Measurements from ENCODE around the gene CRADD.
"Not testable (repeated sequence)": the region's sequence is repeated elsewhere in the genome, so short reads cannot be mapped to it uniquely, and the experiment has no call there.

CRADD gene

GRCh38 chr12:93749515-93749914, 72.3 kb downstream of the CRADD start:
- H3K4me3 ChIP-seq (ENCODE audit: low read depth, low read length), result no peak overlapping the region
- DNase-seq (ENCODE audit: low read depth), result no peak

GRCh38 chr12:93750056-93750455, 72.9 kb downstream of the CRADD start:
- DNase-seq (ENCODE audit: low read depth), result no peak
- H3K4me3 ChIP-seq (ENCODE audit: low read depth, low read length), result no peak overlapping the region

GRCh38 chr12:93751864-93752610, 74.9 kb downstream of the CRADD start:
- no peak overlapping the region for H3K4me3 ChIP-seq (ENCODE audit: low read depth, low read length)
- peak; percentile 30 for DNase-seq (ENCODE audit: low read depth)

GRCh38 chr12:93753285-93753684, 76.1 kb downstream of the CRADD start:
- no peak for DNase-seq (ENCODE audit: low read depth)

GRCh38 chr12:93753838-93754429, 76.8 kb downstream of the CRADD start:
- DNase-seq (ENCODE audit: low read depth), result no peak
- no peak overlapping the region for H3K4me3 ChIP-seq (ENCODE audit: low read depth, low read length)

More at GRCh38 chr12:93753285-93753684, 76.1 kb downstream of the CRADD start:
- no peak overlapping the region for H3K4me3 ChIP-seq (ENCODE audit: low read depth, low read length)

- not testable (repeated sequence) for DNase-seq (ENCODE audit: low read depth); H3K4me3 ChIP-seq (ENCODE audit: low read depth, low read length)
Measured at GRCh38 chr12:93754859-93755258, 77.7 kb downstream of the CRADD start.

GRCh38 chr12:93756288-93756687, 79.1 kb downstream of the CRADD start:
- H3K4me3 ChIP-seq (ENCODE audit: low read depth, low read length), result no peak overlapping the region
- no peak for DNase-seq (ENCODE audit: low read depth)

- no peak for DNase-seq (ENCODE audit: low read depth)
Measured at GRCh38 chr12:93757792-93758694, 80.9 kb downstream of the CRADD start.

GRCh38 chr12:93758801-93759373, 81.7 kb downstream of the CRADD start:
- H3K4me3 ChIP-seq (ENCODE audit: low read depth, low read length), result no peak overlapping the region
- no peak for DNase-seq (ENCODE audit: low read depth)

More at GRCh38 chr12:93757792-93758694, 80.9 kb downstream of the CRADD start:
- H3K4me3 ChIP-seq (ENCODE audit: low read depth, low read length), result no peak overlapping the region

GRCh38 chr12:93759512-93760081, 82.4 kb downstream of the CRADD start:
- no peak for DNase-seq (ENCODE audit: low read depth)
- H3K4me3 ChIP-seq (ENCODE audit: low read depth, low read length), result no peak overlapping the region

- no peak overlapping the region for H3K4me3 ChIP-seq (ENCODE audit: low read depth, low read length)
- no peak for DNase-seq (ENCODE audit: low read depth)
Measured at GRCh38 chr12:93760275-93760875, 83.2 kb downstream of the CRADD start.

GRCh38 chr12:93762059-93762719, 85.0 kb downstream of the CRADD start:
- DNase-seq (ENCODE audit: low read depth), result no peak
- H3K4me3 ChIP-seq (ENCODE audit: low read depth, low read length), result no peak overlapping the region

- no peak for DNase-seq (ENCODE audit: low read depth)
- no peak overlapping the region for H3K4me3 ChIP-seq (ENCODE audit: low read depth, low read length)
Measured at GRCh38 chr12:93762912-93763553, 85.9 kb downstream of the CRADD start.

GRCh38 chr12:93763746-93764147, 86.6 kb downstream of the CRADD start:
- no peak overlapping the region for H3K4me3 ChIP-seq (ENCODE audit: low read depth, low read length)
- no peak for DNase-seq (ENCODE audit: low read depth)

GRCh38 chr12:93766371-93766770, 89.2 kb downstream of the CRADD start:
- H3K4me3 ChIP-seq (ENCODE audit: low read depth, low read length), result no peak overlapping the region
- DNase-seq (ENCODE audit: low read depth), result no peak

GRCh38 chr12:93766796-93767523, 89.8 kb downstream of the CRADD start:
- H3K4me3 ChIP-seq (ENCODE audit: low read depth, low read length), result no peak overlapping the region
- no peak for DNase-seq (ENCODE audit: low read depth)

- H3K4me3 ChIP-seq (ENCODE audit: low read depth, low read length), result no peak overlapping the region
- DNase-seq (ENCODE audit: low read depth), result no peak
Measured at GRCh38 chr12:93767524-93767863, 90.3 kb downstream of the CRADD start.

Data from skeletal muscle cell (primary cell).